ENCODE measurements around the gene SLC22A23.

SLC22A23 gene

GRCh38 chr6:3321042-3321441, 135.8 kb downstream of the SLC22A23 start:
- no peak for DNase-seq
- in situ Hi-C loops (cut with HindIII; ENCODE audit: low pct_ligation_motif_present, low pct_unique_long_range_greater_than_20kb, low sequenced_read_pairs): no loop called here

DNA sequence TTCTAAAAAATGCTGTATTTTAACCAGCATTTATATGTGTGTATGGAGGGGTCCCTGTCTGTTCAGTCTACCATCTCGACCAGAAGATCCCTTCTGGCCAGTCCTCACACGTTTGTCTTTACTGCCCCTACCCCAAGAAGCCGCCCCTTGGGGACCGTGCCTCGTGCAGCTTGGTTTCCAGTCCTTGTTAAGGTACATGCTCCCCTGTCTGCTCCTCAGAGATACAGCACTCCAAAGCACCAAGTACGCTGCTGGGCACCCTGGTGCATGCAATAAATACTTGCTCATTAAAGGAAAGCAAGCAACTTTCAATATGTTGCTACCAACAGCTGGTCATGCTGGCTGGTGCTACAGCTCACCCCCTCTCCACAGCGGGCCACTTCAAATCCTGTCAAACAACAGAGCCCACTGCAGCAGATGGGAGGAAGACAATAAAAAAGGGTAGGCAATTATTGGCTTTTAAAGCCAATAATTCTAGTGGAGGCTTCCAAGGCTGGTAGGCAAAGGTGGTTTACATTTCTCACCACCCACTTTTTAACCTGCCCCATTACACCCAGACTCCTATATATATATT, 136.5 kb downstream of the SLC22A23 start:
- DNase-seq: no peak
- in situ Hi-C loops (cut with HindIII; ENCODE audit: low pct_ligation_motif_present, low pct_unique_long_range_greater_than_20kb, low sequenced_read_pairs): no loop called here

- in situ Hi-C loops (cut with HindIII; ENCODE audit: low pct_ligation_motif_present, low pct_unique_long_range_greater_than_20kb, low sequenced_read_pairs): no loop called here
- DNase-seq: no peak
Measured at GRCh38 chr6:3319610-3320200, 137.1 kb downstream of the SLC22A23 start.

GRCh38 chr6:3318821-3319540, 137.9 kb downstream of the SLC22A23 start:
- in situ Hi-C loops (cut with HindIII; ENCODE audit: low pct_ligation_motif_present, low pct_unique_long_range_greater_than_20kb, low sequenced_read_pairs): no loop called here
- no peak for DNase-seq

DNA sequence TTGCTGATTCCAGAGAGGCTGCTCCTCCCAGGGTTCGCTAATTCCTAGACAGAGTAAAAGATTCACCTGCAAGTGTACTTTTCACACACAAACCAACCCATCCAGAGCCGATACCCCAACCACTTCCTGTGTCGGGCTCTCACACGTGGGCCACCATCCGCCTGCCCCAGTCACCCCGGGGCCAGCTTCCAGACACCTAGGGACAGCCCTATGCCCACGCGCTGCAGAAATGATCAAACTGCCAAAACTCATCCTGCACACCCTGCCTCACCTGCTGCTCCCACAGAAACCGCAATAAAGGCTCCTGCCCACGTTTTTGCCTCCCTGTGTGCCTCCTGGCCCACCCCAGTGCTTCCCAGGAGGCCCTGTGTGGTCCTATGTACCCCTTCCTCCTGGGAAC, 138.6 kb downstream of the SLC22A23 start:
- DNase-seq: no peak
- in situ Hi-C loops (cut with HindIII; ENCODE audit: low pct_ligation_motif_present, low pct_unique_long_range_greater_than_20kb, low sequenced_read_pairs): no loop called here

GRCh38 chr6:3317741-3318211, 139.1 kb downstream of the SLC22A23 start:
- in situ Hi-C loops (cut with HindIII; ENCODE audit: low pct_ligation_motif_present, low pct_unique_long_range_greater_than_20kb, low sequenced_read_pairs): no loop called here
- no peak for DNase-seq

- no peak for DNase-seq
- in situ Hi-C loops (cut with HindIII; ENCODE audit: low pct_ligation_motif_present, low pct_unique_long_range_greater_than_20kb, low sequenced_read_pairs): no loop called here
Measured at GRCh38 chr6:3316818-3317217, 140.0 kb downstream of the SLC22A23 start.

GRCh38 chr6:3316331-3316730, 140.5 kb downstream of the SLC22A23 start:
- DNase-seq: no peak
- in situ Hi-C loops (cut with HindIII; ENCODE audit: low pct_ligation_motif_present, low pct_unique_long_range_greater_than_20kb, low sequenced_read_pairs): no loop called here

GRCh38 chr6:3315841-3316240, 141.0 kb downstream of the SLC22A23 start:
- no peak for DNase-seq
- in situ Hi-C loops (cut with HindIII; ENCODE audit: low pct_ligation_motif_present, low pct_unique_long_range_greater_than_20kb, low sequenced_read_pairs): no loop called here

DNA sequence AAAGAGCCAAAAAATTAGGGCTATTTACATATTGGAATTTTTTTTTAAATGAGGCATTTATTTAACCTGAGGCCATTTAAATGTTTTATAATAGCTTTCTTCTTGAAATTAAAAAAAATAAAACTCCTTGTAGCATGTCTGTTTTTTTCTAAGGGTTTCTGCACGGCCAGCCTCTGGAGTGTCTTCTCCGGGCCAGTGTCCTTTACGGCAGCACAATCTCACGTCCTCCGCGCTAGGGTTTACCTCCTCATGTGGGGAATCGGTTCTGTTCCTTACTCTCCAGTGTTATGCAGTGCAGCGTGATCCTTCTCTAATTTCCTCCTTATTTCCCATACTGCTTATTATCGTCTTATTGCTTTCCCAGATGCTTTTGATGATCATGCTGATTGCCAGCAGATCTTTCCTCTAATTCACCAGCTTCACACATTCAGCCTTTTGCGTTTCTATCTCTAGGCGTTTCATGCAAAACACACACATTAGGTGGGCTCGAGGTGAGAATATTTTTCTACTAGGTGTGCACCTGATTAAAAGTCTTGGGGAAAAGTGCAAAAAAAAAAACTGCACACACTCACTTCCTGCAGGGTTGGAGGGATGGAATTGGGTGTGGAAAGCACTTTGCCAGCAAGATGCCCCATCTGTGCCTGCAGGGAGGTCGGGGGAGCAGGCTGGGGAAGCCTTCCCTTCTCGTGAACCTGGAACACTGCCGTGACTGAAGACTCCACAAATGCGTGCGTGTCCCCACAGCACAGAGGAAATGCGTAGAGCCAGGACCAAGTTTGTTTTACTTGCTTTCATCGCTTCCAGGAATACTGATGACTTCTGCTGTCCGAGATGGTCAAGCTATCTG, 142.0 kb downstream of the SLC22A23 start:
- in situ Hi-C loops (cut with HindIII; ENCODE audit: low pct_ligation_motif_present, low pct_unique_long_range_greater_than_20kb, low sequenced_read_pairs): no loop called here
- DNase-seq: no peak

DNA sequence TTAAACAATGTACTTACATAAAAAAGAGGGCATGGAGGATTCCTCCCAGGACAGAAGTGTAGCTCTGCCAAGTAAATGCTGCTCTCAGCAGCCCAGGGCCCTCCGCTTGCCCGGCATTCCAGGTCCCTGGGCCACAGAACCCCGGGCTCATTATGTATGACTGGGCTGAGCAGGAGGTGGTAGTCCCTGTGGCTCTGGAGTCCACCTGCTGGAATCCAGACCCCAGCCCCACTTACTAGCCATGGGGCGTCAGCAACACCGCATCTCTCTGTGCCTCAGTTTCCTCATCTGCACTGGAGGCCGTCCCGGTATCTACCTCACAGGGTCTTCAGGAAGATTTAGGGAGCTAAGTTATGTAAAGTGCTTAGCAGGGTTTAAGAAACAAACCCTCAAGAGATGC, 142.7 kb downstream of the SLC22A23 start:
- in situ Hi-C loops (cut with HindIII; ENCODE audit: low pct_ligation_motif_present, low pct_unique_long_range_greater_than_20kb, low sequenced_read_pairs): no loop called here

GRCh38 chr6:3312604-3313231, 144.1 kb downstream of the SLC22A23 start:
- no peak for DNase-seq
- in situ Hi-C loops (cut with HindIII; ENCODE audit: low pct_ligation_motif_present, low pct_unique_long_range_greater_than_20kb, low sequenced_read_pairs): no loop called here

More for the DNA sequence above, 142.7 kb downstream of the SLC22A23 start:
- no peak for DNase-seq

DNA sequence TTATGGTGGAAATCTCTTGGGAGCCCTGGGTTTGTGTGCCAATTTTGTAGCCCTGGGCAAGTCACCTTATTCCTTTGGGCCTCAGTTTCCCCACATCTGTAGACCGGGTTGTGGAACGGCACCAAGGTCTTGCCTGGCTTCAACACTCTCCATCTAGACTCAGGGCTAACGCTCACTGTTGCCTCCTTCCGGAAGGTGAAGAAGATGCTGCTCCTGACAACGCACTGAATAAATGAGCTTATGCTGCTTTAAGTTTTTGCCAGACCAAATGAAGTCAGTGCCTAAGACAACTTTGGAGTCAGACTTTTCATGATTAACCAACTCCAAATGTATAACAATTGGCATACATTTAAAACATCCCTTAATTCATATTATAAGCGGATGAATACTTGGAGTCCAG, 145.0 kb downstream of the SLC22A23 start:
- DNase-seq: no peak
- in situ Hi-C loops (cut with HindIII; ENCODE audit: low pct_ligation_motif_present, low pct_unique_long_range_greater_than_20kb, low sequenced_read_pairs): no loop called here

- in situ Hi-C loops (cut with HindIII; ENCODE audit: low pct_ligation_motif_present, low pct_unique_long_range_greater_than_20kb, low sequenced_read_pairs): no loop called here
- no peak for DNase-seq
Measured at GRCh38 chr6:3310703-3311102, 146.1 kb downstream of the SLC22A23 start.

GRCh38 chr6:3310051-3310448, 146.8 kb downstream of the SLC22A23 start:
- in situ Hi-C loops (cut with HindIII; ENCODE audit: low pct_ligation_motif_present, low pct_unique_long_range_greater_than_20kb, low sequenced_read_pairs): no loop called here
- DNase-seq: no peak

GRCh38 chr6:3309391-3310050, 147.3 kb downstream of the SLC22A23 start:
- in situ Hi-C loops (cut with HindIII; ENCODE audit: low pct_ligation_motif_present, low pct_unique_long_range_greater_than_20kb, low sequenced_read_pairs): no loop called here
- no peak for DNase-seq

DNA sequence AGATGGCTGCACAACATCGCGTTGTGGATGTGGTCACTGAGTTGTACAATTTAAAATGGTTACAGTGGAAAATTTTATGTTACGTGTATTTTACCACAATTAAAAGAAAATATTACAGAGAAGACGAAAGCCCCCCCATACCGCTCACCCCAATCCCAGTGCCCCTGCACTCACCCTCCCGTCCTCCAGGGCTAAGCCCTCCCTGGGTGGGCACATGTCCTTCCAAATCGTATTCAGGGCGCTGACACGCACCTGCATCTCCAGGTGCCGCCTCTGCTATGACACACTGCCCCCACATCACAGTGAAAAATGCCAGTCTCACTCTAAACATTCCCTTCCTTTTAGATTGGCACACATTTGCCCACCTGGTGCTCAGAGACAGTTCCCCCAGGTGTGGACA, 148.7 kb downstream of the SLC22A23 start:
- in situ Hi-C loops (cut with HindIII; ENCODE audit: low pct_ligation_motif_present, low pct_unique_long_range_greater_than_20kb, low sequenced_read_pairs): no loop called here
- no peak for DNase-seq

DNA sequence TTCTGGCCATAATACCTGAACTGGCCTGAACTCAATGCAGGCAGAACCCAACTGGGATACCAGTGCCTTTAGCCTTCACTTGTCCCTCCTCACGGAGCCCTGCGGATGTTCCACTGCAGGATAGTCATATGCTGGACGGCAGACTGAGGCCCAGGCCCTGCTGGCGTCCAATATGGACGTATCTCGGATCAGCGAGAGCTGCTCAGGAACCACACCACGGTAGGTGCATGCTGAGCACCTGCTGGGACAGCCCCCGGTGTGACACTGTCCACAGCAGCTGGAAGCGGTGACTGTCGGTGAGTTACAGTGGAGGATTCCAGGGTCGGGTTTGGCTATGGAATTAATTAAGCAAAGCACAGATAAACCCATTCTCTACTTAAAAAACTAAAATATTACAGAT, 149.4 kb downstream of the SLC22A23 start:
- in situ Hi-C loops (cut with HindIII; ENCODE audit: low pct_ligation_motif_present, low pct_unique_long_range_greater_than_20kb, low sequenced_read_pairs): no loop called here
- DNase-seq: no peak

Measured in ACHN (cell line).